Activated CD4-positive, alpha-beta memory T cell treated with anti-CD3 and anti-CD28 coated beads, Interleukin-2, amount 10 ng/mL, durations not matched to agents 7 days and 5 days (primary cell): ENCODE measurements around the gene CGB2. TPM values are rescaled to one million over a fixed set of nuclear protein-coding genes. Genes with fewer than 3 reads are reported as not detected.
"Not testable (repeated sequence)": the region's sequence is repeated elsewhere in the genome, so short reads cannot be mapped to it uniquely, and the experiment has no call there.

ENCODE experiments used
- CTCF ChIA-PET: fragments of 350-600 bp; sonication (Branson Sonifier 250); formaldehyde crosslinking; loops from one replicate; lab custom pipeline; 2021; ENCODE audit warnings: antibody characterized with exemption, inconsistent platforms; lab: Charles Lee
- POLR2A ChIA-PET: fragments of 350-600 bp; sonication (Branson Sonifier 250); formaldehyde crosslinking; loops from one replicate; lab custom pipeline; 2021; ENCODE audit warnings: antibody characterized with exemption; lab: Charles Lee
- DNase-seq: peaks from one replicate; pipeline ENCODE4 v3.0.0-alpha.2; 2020
- H3K27ac Mint-ChIP-seq: one replicate; pipeline ENCODE4 v1.8.0; 2021; ENCODE audit warnings: mild to moderate bottlenecking, mixed read lengths
- H3K27me3 Mint-ChIP-seq: one replicate; pipeline ENCODE4 v1.8.0; 2021; ENCODE audit warnings: mixed read lengths
- H3K36me3 Mint-ChIP-seq: one replicate; pipeline ENCODE4 v1.8.0; 2021; ENCODE audit warnings: low read depth, mixed read lengths
- H3K4me1 Mint-ChIP-seq: one replicate; pipeline ENCODE4 v1.8.0; 2021; ENCODE audit warnings: mixed read lengths
- H3K4me3 Mint-ChIP-seq: one replicate; pipeline ENCODE4 v1.8.0; 2021; ENCODE audit warnings: mild to moderate bottlenecking, mixed read lengths
- H3K9me3 Mint-ChIP-seq: one replicate; pipeline ENCODE4 v1.8.0; 2021; ENCODE audit warnings: mixed read lengths
- total RNA-seq, 2 experiments: library from RNA; stranded (reverse); gene quantifications; one replicate each; pipeline ENCODE4 v1.2.3, GENCODE V29; 2021

CGB2 gene
- total RNA-seq, 2 experiments from 2014 or later: not detected

DNA sequence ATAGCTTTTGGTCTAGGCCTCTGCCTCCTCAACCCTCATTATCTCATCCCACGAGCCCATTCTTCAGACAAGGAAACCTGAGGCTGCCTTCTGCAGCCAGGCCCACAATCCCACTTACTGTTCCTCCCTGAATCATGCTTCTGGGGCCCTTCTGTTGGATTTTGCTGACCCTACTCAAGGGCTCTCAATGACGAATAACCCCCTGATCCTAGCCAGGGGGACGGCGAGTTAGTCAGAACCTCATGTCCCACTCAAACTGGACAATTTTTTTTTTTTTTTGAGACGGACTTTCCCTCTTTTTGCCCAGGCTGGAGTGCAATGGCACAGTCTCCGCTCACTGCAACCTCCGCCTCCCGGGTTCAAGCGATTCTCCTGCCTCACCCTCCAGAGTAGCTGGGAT, 9.6 kb upstream of the CGB2 start:
- ChIA-PET POLR2A (no interaction called here), CTCF (interaction anchor here (6.0 kb wide), 1 partner anchor 22 kb away, joined by 52 read pairs; no protein-coding TSS in a partner anchor)
- H3K4me3 Mint-ChIP-seq: no peak overlapping the region
- peaks cover 36% of the 10 kb centered on the region for H3K4me1 Mint-ChIP-seq
- no peak for DNase-seq
- no peaks in the 10 kb centered on the region for H3K36me3 Mint-ChIP-seq
- H3K27ac Mint-ChIP-seq: no peak overlapping the region
- peaks cover 9% of the 10 kb centered on the region for H3K27me3 Mint-ChIP-seq
- no peaks in the 10 kb centered on the region for H3K9me3 Mint-ChIP-seq

DNA sequence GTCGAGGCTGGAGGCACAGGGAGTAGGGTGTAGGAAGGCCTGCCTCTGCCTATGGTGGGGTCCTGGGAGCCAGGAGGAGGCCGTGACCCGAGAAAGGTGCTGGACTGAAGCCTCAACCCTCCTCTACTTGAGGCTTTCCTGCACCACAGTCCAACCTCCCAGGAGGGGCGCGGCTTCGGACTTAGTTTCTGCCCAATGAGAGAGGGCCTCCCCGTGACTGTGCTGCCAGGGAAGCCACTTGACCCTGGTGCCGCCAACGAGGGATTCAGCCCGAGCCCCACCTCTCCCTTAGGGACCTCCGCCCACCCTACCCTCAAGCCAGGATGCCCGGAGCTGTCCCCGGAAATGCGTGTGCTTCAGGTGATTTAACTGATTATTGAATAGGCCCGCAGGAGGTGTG, 7.5 kb upstream of the CGB2 start, which contains the start of gene CGB3:
CGB3 (minus strand) TSS at position 101 of the 400 bp plus-strand sequence. CDS start 362 bp downstream, outside the sequence.
- POLR2A ChIA-PET, H3K36me3 Mint-ChIP-seq, H3K27ac Mint-ChIP-seq, H3K27me3 Mint-ChIP-seq, DNase-seq, CTCF ChIA-PET, H3K9me3 Mint-ChIP-seq, H3K4me3 Mint-ChIP-seq: not testable (repeated sequence)
- peaks cover 22% of the 10 kb centered on the region for H3K4me1 Mint-ChIP-seq

DNA sequence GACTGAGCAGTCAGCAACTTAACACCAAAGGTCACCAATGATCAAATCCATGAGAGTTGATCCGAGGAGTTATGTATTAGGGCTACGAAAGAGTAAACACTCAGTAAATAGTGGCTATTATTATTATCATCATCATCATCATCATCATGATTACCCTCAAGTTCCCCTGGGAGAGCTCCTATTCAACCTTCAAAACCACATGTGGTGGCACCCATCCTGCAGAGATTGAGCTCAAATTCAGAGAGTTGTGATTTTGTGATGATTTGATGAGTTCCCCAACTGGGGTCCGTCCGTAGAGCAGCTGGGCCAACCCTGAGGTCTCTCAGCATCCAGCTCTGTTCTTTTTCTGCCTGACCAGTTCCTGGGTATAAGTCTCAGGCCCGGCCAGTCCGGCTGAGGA, 6.6 kb upstream of the CGB2 start:
- H3K36me3 Mint-ChIP-seq, DNase-seq, CTCF ChIA-PET, H3K27me3 Mint-ChIP-seq, H3K4me3 Mint-ChIP-seq, H3K9me3 Mint-ChIP-seq, POLR2A ChIA-PET, H3K27ac Mint-ChIP-seq: not testable (repeated sequence)
- peaks cover 16% of the 10 kb centered on the region for H3K4me1 Mint-ChIP-seq

DNA sequence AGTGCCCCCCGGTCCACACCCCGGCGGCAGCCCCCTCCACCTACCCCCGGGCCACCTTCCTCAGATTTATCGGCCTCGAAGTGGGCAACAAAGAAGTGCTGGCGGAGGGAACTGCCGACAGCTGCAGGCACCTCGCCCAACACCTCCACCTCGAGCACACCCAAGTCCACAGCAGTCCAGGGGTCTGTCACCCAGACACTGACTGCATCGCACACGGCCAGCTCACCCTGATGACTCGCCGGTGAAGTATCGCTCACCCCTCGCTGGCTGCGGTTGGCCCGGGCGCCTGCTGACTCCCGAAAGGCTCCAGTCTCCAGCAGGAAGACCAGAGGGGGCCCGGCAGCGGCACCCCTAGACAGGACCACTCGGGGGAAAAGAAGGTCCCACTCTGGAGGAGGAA, 6.1 kb upstream of the CGB2 start:
- H3K4me3 Mint-ChIP-seq, H3K9me3 Mint-ChIP-seq, DNase-seq, H3K27me3 Mint-ChIP-seq, H3K36me3 Mint-ChIP-seq, POLR2A ChIA-PET, H3K27ac Mint-ChIP-seq, CTCF ChIA-PET: not testable (repeated sequence)
- peaks cover 13% of the 10 kb centered on the region for H3K4me1 Mint-ChIP-seq

DNA sequence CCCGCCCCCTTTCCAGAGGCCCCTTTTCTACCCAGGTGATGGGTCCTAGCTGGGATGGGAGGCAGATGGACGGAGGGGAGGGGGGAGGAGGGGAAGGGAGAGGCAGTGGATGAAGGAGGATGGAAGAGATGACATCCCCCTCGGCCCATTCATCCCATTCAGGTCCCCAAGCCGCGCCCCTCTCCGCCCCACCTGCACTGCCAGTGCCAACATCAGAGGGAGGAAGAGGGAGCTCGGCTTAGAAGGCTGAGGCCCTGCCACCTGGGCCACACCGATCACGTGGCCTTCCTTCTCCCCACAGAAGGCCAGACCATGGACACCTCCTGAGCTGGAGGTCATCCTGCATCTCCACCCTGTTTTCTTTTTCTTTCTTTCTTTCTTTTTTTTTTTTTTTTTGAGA, 3.0 kb upstream of the CGB2 start:
- CTCF ChIA-PET, H3K4me3 Mint-ChIP-seq, H3K27me3 Mint-ChIP-seq, DNase-seq, POLR2A ChIA-PET, H3K9me3 Mint-ChIP-seq, H3K4me1 Mint-ChIP-seq, H3K27ac Mint-ChIP-seq, H3K36me3 Mint-ChIP-seq: not testable (repeated sequence)

DNA sequence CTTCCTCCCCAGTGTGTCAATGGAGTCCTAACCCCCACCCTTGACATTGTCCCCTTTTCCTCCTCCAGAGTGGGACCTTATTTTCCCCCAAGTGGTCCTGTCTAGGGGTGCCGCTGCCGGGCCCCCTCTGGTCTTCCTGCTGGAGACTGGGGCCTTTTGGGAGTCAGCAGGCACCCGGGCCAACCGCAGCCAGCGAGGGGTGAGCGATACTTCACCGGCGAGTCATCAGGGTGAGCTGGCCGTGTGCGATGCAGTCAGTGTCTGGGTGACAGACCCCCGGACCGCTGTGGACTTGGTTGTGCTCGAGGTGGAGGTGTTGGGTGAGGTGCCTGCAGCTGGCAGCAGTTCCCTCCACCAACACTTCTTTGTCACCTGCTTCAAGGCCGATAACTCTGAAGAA, 1.9 kb upstream of the CGB2 start:
- H3K4me3 Mint-ChIP-seq, CTCF ChIA-PET: not testable (repeated sequence)

DNA sequence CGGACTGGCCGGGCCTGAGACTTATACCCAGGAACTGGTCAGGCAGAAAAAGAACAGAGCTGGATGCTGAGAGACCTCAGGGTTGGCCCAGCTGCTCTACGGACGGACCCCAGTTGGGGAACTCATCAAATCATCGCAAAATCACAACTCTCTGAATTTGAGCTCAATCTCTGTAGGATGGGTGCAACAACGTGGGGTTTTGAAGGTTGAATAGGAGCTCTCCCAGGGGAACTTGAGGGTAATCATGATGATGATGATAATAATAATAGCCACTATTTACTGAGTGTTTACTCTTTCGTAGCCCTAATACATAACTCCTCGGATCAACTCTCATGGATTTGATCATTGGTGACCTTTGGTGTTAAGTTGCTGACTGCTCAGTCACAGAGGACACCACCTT, 1.4 kb upstream of the CGB2 start:
- CTCF ChIA-PET, H3K4me3 Mint-ChIP-seq, POLR2A ChIA-PET, H3K27ac Mint-ChIP-seq, DNase-seq, H3K9me3 Mint-ChIP-seq, H3K4me1 Mint-ChIP-seq, H3K27me3 Mint-ChIP-seq, H3K36me3 Mint-ChIP-seq: not testable (repeated sequence)

More for the DNA sequence above, 1.9 kb upstream of the CGB2 start:
- DNase-seq, H3K4me1 Mint-ChIP-seq, H3K36me3 Mint-ChIP-seq, H3K27ac Mint-ChIP-seq, H3K9me3 Mint-ChIP-seq, POLR2A ChIA-PET, H3K27me3 Mint-ChIP-seq: not testable (repeated sequence)

DNA sequence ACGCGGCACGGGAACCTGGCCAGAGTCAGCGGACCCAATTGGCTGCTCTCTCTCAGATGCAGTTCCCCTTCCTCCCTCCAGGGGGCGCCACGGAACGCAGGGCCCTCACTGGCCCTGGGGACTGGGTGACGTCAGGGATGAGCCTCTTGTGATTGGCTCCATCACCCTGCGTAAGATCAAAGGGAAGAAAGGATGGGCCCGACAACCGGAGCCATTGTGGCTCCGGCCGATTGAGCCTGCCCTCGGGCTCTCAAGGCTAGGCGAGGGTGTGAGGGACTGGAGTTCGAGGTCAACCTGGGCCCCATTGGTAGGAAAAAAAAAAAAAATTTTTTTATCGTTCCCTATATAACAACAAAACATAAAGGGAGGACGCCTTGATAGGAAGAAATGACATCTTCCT, 5.1 kb downstream of the CGB2 start, which contains the start of gene CGB1:
CGB1 (minus strand) TSS at position 81 of the 400 bp plus-strand sequence. CDS start 184 bp downstream, outside the sequence.
- H3K4me1 Mint-ChIP-seq, H3K36me3 Mint-ChIP-seq, CTCF ChIA-PET: not testable (repeated sequence)

DNA sequence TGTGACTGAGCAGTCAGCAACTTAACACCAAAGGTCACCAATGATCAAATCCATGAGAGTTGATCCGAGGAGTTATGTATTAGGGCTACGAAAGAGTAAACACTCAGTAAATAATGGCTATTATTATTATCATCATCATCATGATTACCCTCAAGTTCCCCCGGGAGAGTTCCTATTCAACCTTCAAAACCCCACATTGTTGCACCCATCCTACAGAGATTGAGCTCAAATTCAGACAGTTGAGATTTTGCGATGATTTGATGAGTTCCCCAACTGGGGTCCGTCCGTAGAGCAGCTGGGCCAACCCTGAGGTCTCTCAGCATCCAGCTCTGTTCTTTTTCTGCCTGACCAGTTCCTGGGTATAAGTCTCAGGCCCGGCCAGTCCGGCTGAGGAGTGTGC, 6.4 kb downstream of the CGB2 start:
- POLR2A ChIA-PET, H3K27me3 Mint-ChIP-seq: not testable (repeated sequence)
- CTCF ChIA-PET: interaction anchor here (0.6 kb wide), 1 partner anchor 284 kb away, joined by 4 read pairs; no protein-coding TSS in a partner anchor

More for the DNA sequence above, 5.1 kb downstream of the CGB2 start, which contains the start of gene CGB1:
- H3K27me3 Mint-ChIP-seq, H3K9me3 Mint-ChIP-seq, H3K27ac Mint-ChIP-seq, H3K4me3 Mint-ChIP-seq, POLR2A ChIA-PET: not testable (repeated sequence)
- DNase-seq: peak; percentile 53

DNA sequence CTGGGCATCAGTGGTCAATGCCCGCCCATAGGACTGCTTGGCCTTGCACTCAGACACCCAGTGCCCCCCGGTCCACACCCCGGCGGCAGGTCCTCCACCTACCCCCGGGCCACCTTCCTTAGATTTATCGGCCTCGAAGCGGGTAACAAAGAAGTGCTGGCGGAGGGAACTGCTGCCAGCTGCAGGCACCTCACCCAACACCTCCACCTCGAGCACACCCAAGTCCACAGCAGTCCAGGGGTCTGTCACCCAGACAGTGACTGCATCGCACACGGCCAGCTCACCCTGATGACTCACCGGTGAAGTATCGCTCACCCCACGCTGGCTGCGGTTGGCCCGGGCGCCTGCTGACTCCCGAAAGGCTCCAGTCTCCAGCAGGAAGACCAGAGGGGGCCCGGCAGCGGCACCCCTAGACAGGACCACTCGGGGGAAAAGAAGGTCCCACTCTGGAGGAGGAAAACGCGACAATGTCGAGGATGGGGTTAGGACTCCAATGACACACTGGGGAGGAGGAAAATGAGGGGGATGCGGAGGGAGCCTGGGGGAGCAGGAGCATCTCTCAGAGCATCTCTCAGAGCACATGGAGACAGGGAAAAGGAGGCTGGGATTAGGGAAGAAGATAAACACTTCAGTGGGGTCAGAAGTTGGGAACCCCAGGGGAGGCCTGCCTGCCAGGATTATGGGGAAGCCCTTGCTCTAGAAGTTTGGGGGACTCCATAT, 7.0 kb downstream of the CGB2 start:
- POLR2A ChIA-PET, H3K4me3 Mint-ChIP-seq, H3K9me3 Mint-ChIP-seq, H3K27ac Mint-ChIP-seq, H3K27me3 Mint-ChIP-seq, H3K4me1 Mint-ChIP-seq, DNase-seq, H3K36me3 Mint-ChIP-seq: not testable (repeated sequence)
- CTCF ChIA-PET: interaction anchor here (0.6 kb wide), 1 partner anchor 284 kb away, joined by 4 read pairs; no protein-coding TSS in a partner anchor

More for the DNA sequence above, 6.4 kb downstream of the CGB2 start:
- not testable (repeated sequence) for H3K27ac Mint-ChIP-seq, H3K4me1 Mint-ChIP-seq, H3K4me3 Mint-ChIP-seq, DNase-seq, H3K9me3 Mint-ChIP-seq, H3K36me3 Mint-ChIP-seq

DNA sequence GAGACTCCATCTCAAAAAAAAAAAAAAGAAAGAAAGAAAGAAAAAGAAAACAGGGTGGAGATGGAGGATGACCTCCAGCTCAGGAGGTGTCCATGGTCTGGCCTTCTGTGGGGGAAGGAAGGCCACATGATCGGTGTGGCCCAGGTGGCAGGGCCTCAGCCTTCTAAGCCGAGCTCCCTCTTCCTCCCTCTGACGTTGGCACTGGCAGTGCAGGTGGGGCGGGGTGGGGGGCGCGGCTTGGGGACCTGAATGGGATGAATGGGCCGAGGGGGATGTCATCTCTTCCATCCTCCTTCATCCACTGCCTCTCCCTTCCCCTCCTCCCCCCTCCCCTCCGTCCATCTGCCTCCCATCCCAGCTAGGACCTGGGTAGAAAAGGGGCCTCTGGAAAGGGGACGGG, 8.0 kb downstream of the CGB2 start:
- H3K27ac Mint-ChIP-seq, H3K36me3 Mint-ChIP-seq, DNase-seq, H3K27me3 Mint-ChIP-seq, H3K9me3 Mint-ChIP-seq, CTCF ChIA-PET, H3K4me1 Mint-ChIP-seq, POLR2A ChIA-PET, H3K4me3 Mint-ChIP-seq: not testable (repeated sequence)

DNA sequence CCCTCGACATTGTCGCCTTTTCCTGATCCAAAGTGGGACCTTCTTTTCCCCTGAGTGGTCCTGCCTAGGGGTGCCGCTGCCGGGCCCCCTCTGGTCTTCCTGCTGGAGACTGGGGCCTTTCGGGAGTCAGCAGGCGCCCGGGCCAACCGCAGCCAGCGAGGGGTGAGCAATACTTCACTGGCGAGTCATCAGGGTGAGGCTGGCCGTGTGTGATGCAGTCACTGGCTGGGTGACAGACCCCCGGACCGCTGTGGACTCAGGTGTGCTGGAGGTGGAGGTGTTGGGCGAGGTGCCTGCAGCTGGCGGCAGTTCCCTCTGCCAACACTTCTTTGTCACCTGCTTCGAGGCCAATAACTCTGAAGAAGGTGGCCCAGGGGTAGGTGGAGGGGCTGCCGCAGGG, 10.5 kb downstream of the CGB2 start:
- CTCF ChIA-PET: no interaction called here
- H3K36me3 Mint-ChIP-seq: no peaks in the 10 kb centered on the region
- H3K9me3 Mint-ChIP-seq: no peaks in the 10 kb centered on the region
- H3K4me1 Mint-ChIP-seq: no peaks in the 10 kb centered on the region
- POLR2A ChIA-PET: no interaction called here
- no peak overlapping the region for H3K27ac Mint-ChIP-seq
- H3K4me3 Mint-ChIP-seq: no peak overlapping the region
- no peak for DNase-seq
- H3K27me3 Mint-ChIP-seq: no peaks in the 10 kb centered on the region

DNA sequence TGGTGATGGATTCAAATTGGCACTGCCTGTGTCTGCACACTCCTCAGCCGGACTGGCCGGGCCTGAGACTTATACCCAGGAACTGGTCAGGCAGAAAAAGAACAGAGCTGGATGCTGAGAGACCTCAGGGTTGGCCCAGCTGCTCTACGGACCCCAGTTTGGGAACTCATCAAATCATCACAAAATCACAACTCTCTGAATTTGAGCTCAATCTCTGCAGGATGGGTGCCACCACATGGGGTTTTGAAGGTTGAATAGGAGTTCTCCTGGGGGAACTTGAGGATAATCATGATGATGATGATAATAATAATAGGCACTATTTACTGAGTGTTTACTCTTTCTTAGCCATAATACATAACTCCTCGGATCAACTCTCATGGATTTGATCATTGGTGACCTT, 11.0 kb downstream of the CGB2 start:
- CTCF ChIA-PET, POLR2A ChIA-PET, H3K9me3 Mint-ChIP-seq: not testable (repeated sequence)

DNA sequence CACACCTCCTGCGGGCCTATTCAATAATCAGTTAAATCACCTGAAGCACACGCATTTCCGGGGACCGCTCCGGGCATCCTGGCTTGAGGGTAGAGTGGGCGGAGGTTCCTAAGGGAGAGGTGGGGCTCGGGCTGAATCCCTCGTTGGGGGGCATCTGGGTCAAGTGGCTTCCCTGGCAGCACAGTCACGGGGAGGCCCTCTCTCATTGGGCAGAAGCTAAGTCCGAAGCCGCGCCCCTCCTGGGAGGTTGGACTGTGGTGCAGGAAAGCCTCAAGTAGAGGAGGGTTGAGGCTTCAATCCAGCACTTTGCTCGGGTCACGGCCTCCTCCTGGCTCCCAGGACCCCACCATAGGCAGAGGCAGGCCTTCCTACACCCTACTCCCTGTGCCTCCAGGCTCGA, 11.9 kb downstream of the CGB2 start, which contains the start of gene CGB5:
CGB5 (plus strand) TSS at position 301 of the 400 bp plus-strand sequence. CDS start 362 bp downstream, outside the sequence.
- CTCF ChIA-PET, H3K4me3 Mint-ChIP-seq, H3K36me3 Mint-ChIP-seq, H3K4me1 Mint-ChIP-seq, DNase-seq, H3K27ac Mint-ChIP-seq, H3K9me3 Mint-ChIP-seq, POLR2A ChIA-PET, H3K27me3 Mint-ChIP-seq: not testable (repeated sequence)

More for the DNA sequence above, 11.0 kb downstream of the CGB2 start:
- not testable (repeated sequence) for H3K27ac Mint-ChIP-seq, H3K4me1 Mint-ChIP-seq, H3K27me3 Mint-ChIP-seq, DNase-seq, H3K36me3 Mint-ChIP-seq, H3K4me3 Mint-ChIP-seq
